GM12878 (cell line): ENCODE results near the gene RAC2. TPM values are rescaled to one million over a fixed set of nuclear protein-coding genes. Genes with fewer than 3 reads are reported as not detected.
A peak's percentile ranks its signal among the peaks of the same experiment; 100 is the strongest.

ENCODE experiments used
- EED ChIP-seq: sonication (generic); IDR thresholded peaks from 2 replicates; pipeline ENCODE4 v1.6.1; 2016; ENCODE audit warnings: antibody characterized with exemption, low read depth
- ELK1 ChIP-seq: IDR thresholded peaks from 2 replicates; pipeline ENCODE4 v1.6.1; 2012; ENCODE audit warnings: low read depth, low read length, improper control_type of control experiment
- HDAC6 ChIP-seq: fragments of 200-600 bp; sonication (generic); IDR thresholded peaks from one replicate; pipeline ENCODE4 v1.8.0; 2017; ENCODE audit warnings: antibody characterized with exemption; ENCODE audit not compliant: unreplicated experiment
- IKZF1 ChIP-seq: fragments of 450-650 bp; conservative IDR thresholded peaks from 2 replicates; pipeline ENCODE4 v1.6.1; 2017; ENCODE audit warnings: antibody characterized with exemption, mild to moderate bottlenecking
- IRF3 ChIP-seq: fragments of 450-650 bp; IDR thresholded peaks from 2 replicates; pipeline ENCODE4 v1.6.1; 2014; ENCODE audit warnings: mild to moderate bottlenecking
- JUND ChIP-seq: IDR thresholded peaks from 2 replicates; pipeline ENCODE4 v1.6.1; 2012; ENCODE audit warnings: low read depth, mild to moderate bottlenecking, low read length, improper control_type of control experiment, moderate library complexity
- NR2F1 ChIP-seq: fragments of 450-650 bp; conservative IDR thresholded peaks from 2 replicates; pipeline ENCODE4 v1.6.1; 2017; ENCODE audit warnings: mild to moderate bottlenecking
- PRDM15 ChIP-seq: fragments of 450-650 bp; formaldehyde crosslinking; IDR thresholded peaks from 2 replicates; pipeline ENCODE4 v1.4.0; 2020; ENCODE audit warnings: mild to moderate bottlenecking, moderate library complexity
- RAD21 ChIP-seq: IDR thresholded peaks from 2 replicates; pipeline ENCODE4 v1.6.1; 2011; ENCODE audit warnings: mild to moderate bottlenecking, low read depth, low read length, moderate library complexity; ENCODE audit not compliant: insufficient read depth
- SMAD5 ChIP-seq: IDR thresholded peaks from 2 replicates; pipeline ENCODE4 v1.6.1; 2016; ENCODE audit warnings: antibody characterized with exemption, low read depth
- SRF ChIP-seq, 2 experiments: IDR thresholded peaks; 2 replicates each; pipeline ENCODE4 v1.6.1; 2011; ENCODE audit warnings: low read depth in 2 of 2, low read length in 2 of 2, mild to moderate bottlenecking in 1 of 2, moderate library complexity in 1 of 2
- STAT1 ChIP-seq: fragments of 450-650 bp; conservative IDR thresholded peaks from 2 replicates; pipeline ENCODE4 v1.6.1; 2014; ENCODE audit warnings: antibody characterized with exemption, mild to moderate bottlenecking
- TARDBP ChIP-seq: IDR thresholded peaks from 2 replicates; pipeline ENCODE4 v1.6.1; 2016; ENCODE audit warnings: borderline replicate concordance
- YY1 ChIP-seq: IDR thresholded peaks from 2 replicates; pipeline ENCODE4 v1.6.1; 2011; ENCODE audit warnings: low read depth, mild to moderate bottlenecking, low read length
- ZNF384 ChIP-seq: IDR thresholded peaks from 2 replicates; pipeline ENCODE4 v1.6.1; 2012; ENCODE audit warnings: low read depth, mild to moderate bottlenecking, low read length, improper control_type of control experiment, borderline replicate concordance
- polyA plus RNA-seq, 11 experiments: library from polyadenylated mRNA; depleted of rRNA in 4 of 11; unstranded in 6 of 11; stranded (reverse) in 5 of 11; fragments of >200 nt; fragmentation: Nextera tagmentation in 4 of 11; fragmentation: Illumina TruSeq in 1 of 11; extraction: Ambion mirVana in 4 of 11; extraction: Trizol in 1 of 11; gene quantifications; 1 replicate in 1 of 11; 2 replicates in 10 of 11; pipeline versions ENCODE4 v1.2.1 to v1.2.3, GENCODE V29; 2011 to 2016; ENCODE audit warnings: inconsistent platforms in 2 of 11, missing spikeins in 2 of 11, low read depth in 1 of 11
- total RNA-seq, 4 experiments: library from RNA; depleted of rRNA in 3 of 4; stranded (reverse); fragments of >200 nt in 3 of 4; fragmentation: Illumina TruSeq in 1 of 4; extraction: Trizol in 1 of 4; gene quantifications; 2 replicates each; pipeline versions ENCODE4 v1.2.1 to v1.2.3, GENCODE V29; 2013 to 2021
- TF ChIP-seq, protein P1 (sequence below): fragments of 450-650 bp; IDR thresholded peaks from 2 replicates; pipeline ENCODE4 v1.6.1; 2017; ENCODE audit warnings: low read depth, mild to moderate bottlenecking, moderate library complexity
- TF ChIP-seq, protein P2 (sequence below): fragments of 450-650 bp; IDR thresholded peaks from 2 replicates; pipeline ENCODE4 v1.6.1; 2017; ENCODE audit warnings: mild to moderate bottlenecking, moderate library complexity
- TF ChIP-seq, protein P3 (sequence below): IDR thresholded peaks from 2 replicates; pipeline ENCODE4 v1.6.1; 2012; ENCODE audit warnings: low read depth, low read length, improper control_type of control experiment

RAC2 gene
- total and polyA plus RNA-seq, 10 of the 15 experiments (the other 5 are each of a cell fraction or from before 2014, with no cell fraction given), result 102 to 386 (median 304) TPM

- TF ChIP-seq, protein P1, sequence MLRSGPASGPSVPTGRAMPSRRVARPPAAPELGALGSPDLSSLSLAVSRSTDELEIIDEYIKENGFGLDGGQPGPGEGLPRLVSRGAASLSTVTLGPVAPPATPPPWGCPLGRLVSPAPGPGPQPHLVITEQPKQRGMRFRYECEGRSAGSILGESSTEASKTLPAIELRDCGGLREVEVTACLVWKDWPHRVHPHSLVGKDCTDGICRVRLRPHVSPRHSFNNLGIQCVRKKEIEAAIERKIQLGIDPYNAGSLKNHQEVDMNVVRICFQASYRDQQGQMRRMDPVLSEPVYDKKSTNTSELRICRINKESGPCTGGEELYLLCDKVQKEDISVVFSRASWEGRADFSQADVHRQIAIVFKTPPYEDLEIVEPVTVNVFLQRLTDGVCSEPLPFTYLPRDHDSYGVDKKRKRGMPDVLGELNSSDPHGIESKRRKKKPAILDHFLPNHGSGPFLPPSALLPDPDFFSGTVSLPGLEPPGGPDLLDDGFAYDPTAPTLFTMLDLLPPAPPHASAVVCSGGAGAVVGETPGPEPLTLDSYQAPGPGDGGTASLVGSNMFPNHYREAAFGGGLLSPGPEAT, result peak; percentile 88
- TF ChIP-seq ELK1, result no peak; the same call in 1 of the 2 replicates
- no peak; the same call in none of the 2 replicates for TF ChIP-seq SMAD5
- TF ChIP-seq, protein P2, sequence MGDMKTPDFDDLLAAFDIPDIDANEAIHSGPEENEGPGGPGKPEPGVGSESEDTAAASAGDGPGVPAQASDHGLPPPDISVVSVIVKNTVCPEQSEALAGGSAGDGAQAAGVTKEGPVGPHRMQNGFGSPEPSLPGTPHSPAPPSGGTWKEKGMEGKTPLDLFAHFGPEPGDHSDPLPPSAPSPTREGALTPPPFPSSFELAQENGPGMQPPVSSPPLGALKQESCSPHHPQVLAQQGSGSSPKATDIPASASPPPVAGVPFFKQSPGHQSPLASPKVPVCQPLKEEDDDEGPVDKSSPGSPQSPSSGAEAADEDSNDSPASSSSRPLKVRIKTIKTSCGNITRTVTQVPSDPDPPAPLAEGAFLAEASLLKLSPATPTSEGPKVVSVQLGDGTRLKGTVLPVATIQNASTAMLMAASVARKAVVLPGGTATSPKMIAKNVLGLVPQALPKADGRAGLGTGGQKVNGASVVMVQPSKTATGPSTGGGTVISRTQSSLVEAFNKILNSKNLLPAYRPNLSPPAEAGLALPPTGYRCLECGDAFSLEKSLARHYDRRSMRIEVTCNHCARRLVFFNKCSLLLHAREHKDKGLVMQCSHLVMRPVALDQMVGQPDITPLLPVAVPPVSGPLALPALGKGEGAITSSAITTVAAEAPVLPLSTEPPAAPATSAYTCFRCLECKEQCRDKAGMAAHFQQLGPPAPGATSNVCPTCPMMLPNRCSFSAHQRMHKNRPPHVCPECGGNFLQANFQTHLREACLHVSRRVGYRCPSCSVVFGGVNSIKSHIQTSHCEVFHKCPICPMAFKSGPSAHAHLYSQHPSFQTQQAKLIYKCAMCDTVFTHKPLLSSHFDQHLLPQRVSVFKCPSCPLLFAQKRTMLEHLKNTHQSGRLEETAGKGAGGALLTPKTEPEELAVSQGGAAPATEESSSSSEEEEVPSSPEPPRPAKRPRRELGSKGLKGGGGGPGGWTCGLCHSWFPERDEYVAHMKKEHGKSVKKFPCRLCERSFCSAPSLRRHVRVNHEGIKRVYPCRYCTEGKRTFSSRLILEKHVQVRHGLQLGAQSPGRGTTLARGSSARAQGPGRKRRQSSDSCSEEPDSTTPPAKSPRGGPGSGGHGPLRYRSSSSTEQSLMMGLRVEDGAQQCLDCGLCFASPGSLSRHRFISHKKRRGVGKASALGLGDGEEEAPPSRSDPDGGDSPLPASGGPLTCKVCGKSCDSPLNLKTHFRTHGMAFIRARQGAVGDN, result no peak; the same call in none of the 2 replicates
- no peak for TF ChIP-seq STAT1
- peak; percentile 86 for TF ChIP-seq EED
- no peak for TF ChIP-seq IRF3
- no peak for TF ChIP-seq TARDBP
- TF ChIP-seq, protein P3, sequence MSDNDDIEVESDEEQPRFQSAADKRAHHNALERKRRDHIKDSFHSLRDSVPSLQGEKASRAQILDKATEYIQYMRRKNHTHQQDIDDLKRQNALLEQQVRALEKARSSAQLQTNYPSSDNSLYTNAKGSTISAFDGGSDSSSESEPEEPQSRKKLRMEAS, result no peak
- no peak for TF ChIP-seq JUND
- TF ChIP-seq IKZF1, result peak; percentile 81
- TF ChIP-seq YY1, result peak; percentile 52; the same call in 1 of the 2 replicates
- no peak for TF ChIP-seq HDAC6
- TF ChIP-seq RAD21, result no peak
- 0 out of 4 replicates have a peak, but pooled peaks of 1 of the 2 experiments have one; percentile 10 for TF ChIP-seq SRF (IDR thresholded peaks at IDR 0.05; ENCODE audit: low read depth in 2 of 2, low read length in 2 of 2)
- TF ChIP-seq ZNF384, result no peak
- no peak for TF ChIP-seq PRDM15
- peak; percentile 71; the same call in 1 of the 2 replicates for TF ChIP-seq NR2F1
Observed at GRCh38 chr22:37218771-37219411, 25.2 kb downstream of the RAC2 start (continued).
